HEK293 (cell line): ENCODE data around the gene ESPNL.
A peak's percentile ranks its signal among the peaks of the same experiment; 100 is the strongest.

ENCODE experiments used
- CTCF ChIA-PET: fragments of 350-600 bp; formaldehyde crosslinking; extraction: SDS; loops from one replicate; lab custom pipeline; 2021; ENCODE audit warnings: antibody characterized with exemption; lab: Yijun Ruan, JAX
- POLR2A ChIA-PET: fragments of 300-600 bp; formaldehyde crosslinking; extraction: SDS; loops from one replicate; lab custom pipeline; 2020; ENCODE audit warnings: antibody characterized with exemption, inconsistent platforms; lab: Yijun Ruan, JAX
- H3K27ac ChIP-seq: fragments of 200-500 bp; sonication (Bioruptor generic); 2 replicates; pipeline ENCODE4 v1.5.1; 2014; ENCODE audit warnings: low read depth, low read length, control low read depth, inconsistent platforms; ENCODE audit errors: extremely low read depth
- H3K36me3 ChIP-seq, 2 experiments: fragments of 200-500 bp in 1 of 2; sonication (Bioruptor generic) in 1 of 2; 1 replicate in 1 of 2; 2 replicates in 1 of 2; pipeline ENCODE4 v1.5.1; 2014 to 2017; ENCODE audit warnings: inconsistent platforms in 2 of 2, low read length in 2 of 2; ENCODE audit not compliant: control insufficient read depth in 2 of 2, insufficient read depth in 1 of 2
- H3K4me1 ChIP-seq: fragments of 200-500 bp; sonication (Bioruptor generic); 2 replicates; pipeline ENCODE4 v1.5.1; 2014; ENCODE audit warnings: mild to moderate bottlenecking, low read length, inconsistent platforms; ENCODE audit not compliant: control insufficient read depth, insufficient read depth
- H3K4me3 ChIP-seq: 2 replicates; pipeline ENCODE4 v1.5.1; 2011; ENCODE audit warnings: low read depth, mild to moderate bottlenecking, control low read depth, low read length, moderate library complexity
- H3K9me3 ChIP-seq: fragments of 200-500 bp; sonication (Bioruptor generic); 2 replicates; pipeline ENCODE4 v1.5.1; 2014; ENCODE audit warnings: low read depth, low read length, inconsistent platforms; ENCODE audit not compliant: control insufficient read depth, insufficient read depth
- GLIS1 ChIP-seq: fragments of 450-650 bp; formaldehyde crosslinking; IDR thresholded peaks from 2 replicates; pipeline ENCODE4 v1.5.1; 2016; ENCODE audit warnings: missing biosample characterization, missing genetic modification characterization
- KLF1 ChIP-seq: fragments of 450-650 bp; formaldehyde crosslinking; IDR thresholded peaks from 2 replicates; pipeline ENCODE4 v1.5.1; 2016; ENCODE audit warnings: missing biosample characterization, missing genetic modification characterization
- KLF10 ChIP-seq: fragments of 450-650 bp; IDR thresholded peaks from 2 replicates; pipeline ENCODE4 v1.5.1; 2018; ENCODE audit warnings: missing biosample characterization, mild to moderate bottlenecking, missing genetic modification characterization
- SCRT2 ChIP-seq: fragments of 450-650 bp; formaldehyde crosslinking; IDR thresholded peaks from 2 replicates; pipeline ENCODE4 v1.5.1; 2016; ENCODE audit warnings: missing biosample characterization, missing genetic modification characterization
- TCF7L2 ChIP-seq: IDR thresholded peaks from 2 replicates; pipeline ENCODE4 v1.6.1; 2011; ENCODE audit warnings: low read depth, mild to moderate bottlenecking, inconsistent platforms, low read length, moderate library complexity, borderline replicate concordance
- WT1 ChIP-seq: fragments of 450-650 bp; formaldehyde crosslinking; IDR thresholded peaks from 2 replicates; pipeline ENCODE4 v1.5.1; 2016; ENCODE audit warnings: missing biosample characterization, missing genetic modification characterization
- ZBTB21 ChIP-seq: fragments of 450-650 bp; formaldehyde crosslinking; IDR thresholded peaks from 2 replicates; pipeline ENCODE4 v1.5.1; 2017; ENCODE audit warnings: missing biosample characterization, missing genetic modification characterization
- ZIC2 ChIP-seq: fragments of 450-650 bp; formaldehyde crosslinking; IDR thresholded peaks from 2 replicates; pipeline ENCODE4 v1.5.1; 2016; ENCODE audit warnings: missing biosample characterization, missing genetic modification characterization
- ZNF24 ChIP-seq: fragments of 450-650 bp; formaldehyde crosslinking; IDR thresholded peaks from 2 replicates; pipeline ENCODE4 v1.5.1; 2016; ENCODE audit warnings: missing biosample characterization, missing genetic modification characterization
- ZNF292 ChIP-seq: fragments of 450-650 bp; formaldehyde crosslinking; IDR thresholded peaks from 2 replicates; pipeline ENCODE4 v1.5.1; 2016; ENCODE audit warnings: low read depth, missing biosample characterization, missing genetic modification characterization, borderline replicate concordance
- ZNF530 ChIP-seq: fragments of 450-650 bp; formaldehyde crosslinking; IDR thresholded peaks from 2 replicates; pipeline ENCODE4 v1.5.1; 2016; ENCODE audit warnings: low read depth, missing biosample characterization, missing genetic modification characterization
- ZNF558 ChIP-seq: fragments of 450-650 bp; formaldehyde crosslinking; IDR thresholded peaks from 2 replicates; pipeline ENCODE4 v1.5.1; 2016; ENCODE audit warnings: missing biosample characterization, missing genetic modification characterization
- ZNF610 ChIP-seq: fragments of 450-650 bp; formaldehyde crosslinking; IDR thresholded peaks from 2 replicates; pipeline ENCODE4 v1.5.1; 2016; ENCODE audit warnings: missing biosample characterization, missing genetic modification characterization, borderline replicate concordance
- ZNF664 ChIP-seq: fragments of 450-650 bp; formaldehyde crosslinking; IDR thresholded peaks from 2 replicates; pipeline ENCODE4 v1.5.1; 2016; ENCODE audit warnings: missing biosample characterization, missing genetic modification characterization
- ZNF707 ChIP-seq: fragments of 450-650 bp; formaldehyde crosslinking; IDR thresholded peaks from 2 replicates; pipeline ENCODE4 v1.5.1; 2016; ENCODE audit warnings: missing biosample characterization, missing genetic modification characterization
- ZNF768 ChIP-seq: fragments of 450-650 bp; formaldehyde crosslinking; IDR thresholded peaks from 2 replicates; pipeline ENCODE4 v1.5.1; 2018; ENCODE audit warnings: missing biosample characterization, mild to moderate bottlenecking, missing genetic modification characterization
- ZNF785 ChIP-seq: fragments of 450-650 bp; formaldehyde crosslinking; IDR thresholded peaks from 2 replicates; pipeline ENCODE4 v1.5.1; 2016; ENCODE audit warnings: missing biosample characterization, missing genetic modification characterization
- TF ChIP-seq, protein P1 (sequence below): fragments of 450-650 bp; formaldehyde crosslinking; IDR thresholded peaks from 2 replicates; pipeline ENCODE4 v1.5.1; 2016; ENCODE audit warnings: missing biosample characterization, missing genetic modification characterization
- TF ChIP-seq, protein P2 (sequence below): fragments of 450-650 bp; formaldehyde crosslinking; IDR thresholded peaks from 2 replicates; pipeline ENCODE4 v1.5.1; 2016; ENCODE audit warnings: missing biosample characterization, missing genetic modification characterization

Gene ESPNL

DNA sequence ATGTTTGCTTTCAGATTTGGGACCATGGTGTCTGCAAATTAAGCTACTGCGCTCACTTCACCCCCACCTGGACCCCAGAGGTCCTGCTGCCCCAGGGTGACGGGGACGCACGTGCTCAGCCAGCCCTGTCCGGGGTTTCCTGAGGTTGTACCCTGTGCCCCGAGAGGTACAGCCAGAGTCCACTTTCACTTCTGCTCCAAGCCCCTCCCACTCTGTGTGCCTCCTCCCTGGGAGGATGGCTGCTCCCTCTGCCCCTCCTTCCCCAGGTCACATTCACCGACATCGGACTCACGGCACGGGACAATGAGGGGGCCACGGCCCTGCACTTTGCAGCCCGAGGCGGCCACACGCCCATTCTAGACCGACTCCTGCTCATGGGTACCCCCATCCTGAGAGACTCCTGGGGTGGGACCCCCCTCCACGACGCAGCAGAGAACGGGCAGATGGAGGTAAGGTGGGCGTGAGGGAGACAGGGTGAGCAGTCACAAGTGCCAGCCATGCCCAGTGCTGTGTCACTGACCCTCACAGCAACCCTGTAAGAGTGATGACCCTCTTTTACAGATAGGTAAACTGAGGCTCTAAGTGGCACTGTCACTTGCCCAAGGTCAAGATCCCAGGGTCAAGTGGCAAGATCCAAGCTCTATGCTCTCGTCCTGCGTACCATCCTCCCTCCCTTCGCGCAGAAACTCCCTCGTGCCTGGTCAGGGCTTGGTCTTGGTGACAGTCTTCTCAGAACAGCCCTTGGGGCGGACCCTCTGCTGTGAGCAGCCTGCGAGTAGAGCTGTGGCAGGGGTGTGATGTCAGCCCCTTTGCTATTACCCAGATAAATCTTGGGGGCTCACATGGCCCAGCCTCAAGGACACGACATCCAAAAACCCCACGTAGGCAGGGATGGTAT, 7.6 kb downstream of the ESPNL start:
- no peaks in the 10 kb centered on the region for H3K36me3 ChIP-seq
- POLR2A ChIA-PET, result no interaction called here
- no peak overlapping the region for H3K4me3 ChIP-seq
- TF ChIP-seq TCF7L2, result no peak
- TF ChIP-seq ZNF610 (tag by site-specific recombination), result no peak
- TF ChIP-seq ZNF530 (tag by site-specific recombination), result no peak
- TF ChIP-seq ZNF664, result no peak
- TF ChIP-seq ZNF768 (tag by site-specific recombination), result no peak
- TF ChIP-seq, all 188 proteins: peak for 0
- no peaks in the 10 kb centered on the region for H3K9me3 ChIP-seq
- no peak overlapping the region for H3K27ac ChIP-seq
- H3K4me1 ChIP-seq, result no peaks in the 10 kb centered on the region
- CTCF ChIA-PET, result interaction anchor here (0.6 kb wide), 3 partner anchors 9 to 117 kb away, joined by 3 to 5 read pairs (median 3); no protein-coding TSS in a partner anchor

DNA sequence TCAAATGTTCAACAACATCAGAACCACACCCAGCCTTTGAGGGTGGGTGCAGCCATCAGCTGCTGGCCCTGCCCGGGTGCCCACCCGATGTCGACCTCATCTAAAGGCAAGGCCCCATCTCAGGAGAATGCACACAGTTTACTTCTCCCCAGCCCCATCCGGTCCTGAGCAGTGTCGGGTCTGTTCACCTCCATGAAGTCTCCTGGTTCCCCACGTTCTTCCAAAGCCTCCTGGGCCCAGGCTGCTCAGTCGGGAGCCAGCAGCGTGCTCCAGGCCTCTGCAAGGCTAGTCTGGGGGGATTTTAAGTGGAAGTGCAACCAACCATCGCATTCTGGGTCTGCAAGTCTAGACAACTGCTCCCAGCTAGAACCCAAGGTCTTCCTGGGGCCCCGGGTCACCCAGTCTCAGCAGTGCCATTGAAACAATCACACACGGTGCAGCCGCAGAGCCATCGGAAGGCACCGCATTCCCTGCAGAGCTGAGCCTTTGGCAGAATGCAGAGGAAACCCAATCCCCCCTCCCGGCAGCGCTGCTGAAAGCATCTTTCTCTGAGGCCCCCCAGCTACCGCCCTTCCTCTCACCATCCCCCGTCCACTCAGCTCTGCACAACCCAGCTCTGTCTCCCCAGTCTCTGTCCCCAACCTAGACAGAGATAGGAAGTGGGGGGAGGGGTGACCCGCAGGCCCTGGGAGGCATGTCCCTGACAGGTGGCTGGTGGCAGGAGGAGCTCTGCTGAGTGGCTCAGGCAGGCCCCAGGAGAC, 8.5 kb downstream of the ESPNL start:
- H3K4me3 ChIP-seq, result no peak overlapping the region
- no peak overlapping the region for H3K27ac ChIP-seq
- no peaks in the 10 kb centered on the region for H3K4me1 ChIP-seq
- H3K36me3 ChIP-seq, result no peaks in the 10 kb centered on the region
- ChIA-PET CTCF (interaction anchor here (0.6 kb wide), 3 partner anchors 10 to 52 kb away, joined by 3 read pairs; no protein-coding TSS in a partner anchor), POLR2A (no interaction called here)
- H3K9me3 ChIP-seq, result no peaks in the 10 kb centered on the region
- TF ChIP-seq SCRT2 (tag by site-specific recombination), result peak; percentile 36; the same call in 1 of the 2 replicates
- TF ChIP-seq ZNF707 (tag by site-specific recombination), result no peak
- no peak for TF ChIP-seq ZNF292 (tag by site-specific recombination)
- TF ChIP-seq ZNF24 (tag by site-specific recombination), result no peak
- peak; percentile 40 for TF ChIP-seq ZIC2 (tag by site-specific recombination)
- no peak for TF ChIP-seq KLF10 (tag by site-specific recombination)
- no peak for TF ChIP-seq ZNF785 (tag by site-specific recombination)
- no peak for TF ChIP-seq ZBTB21 (tag by site-specific recombination)
- TF ChIP-seq, protein P1, sequence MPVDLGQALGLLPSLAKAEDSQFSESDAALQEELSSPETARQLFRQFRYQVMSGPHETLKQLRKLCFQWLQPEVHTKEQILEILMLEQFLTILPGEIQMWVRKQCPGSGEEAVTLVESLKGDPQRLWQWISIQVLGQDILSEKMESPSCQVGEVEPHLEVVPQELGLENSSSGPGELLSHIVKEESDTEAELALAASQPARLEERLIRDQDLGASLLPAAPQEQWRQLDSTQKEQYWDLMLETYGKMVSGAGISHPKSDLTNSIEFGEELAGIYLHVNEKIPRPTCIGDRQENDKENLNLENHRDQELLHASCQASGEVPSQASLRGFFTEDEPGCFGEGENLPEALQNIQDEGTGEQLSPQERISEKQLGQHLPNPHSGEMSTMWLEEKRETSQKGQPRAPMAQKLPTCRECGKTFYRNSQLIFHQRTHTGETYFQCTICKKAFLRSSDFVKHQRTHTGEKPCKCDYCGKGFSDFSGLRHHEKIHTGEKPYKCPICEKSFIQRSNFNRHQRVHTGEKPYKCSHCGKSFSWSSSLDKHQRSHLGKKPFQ, result no peak
- TF ChIP-seq KLF1 (tag by site-specific recombination), result peak; percentile 97
- peak; percentile 97 for TF ChIP-seq GLIS1
- no peak for TF ChIP-seq ZNF768 (tag by site-specific recombination)
- TF ChIP-seq, protein P2, sequence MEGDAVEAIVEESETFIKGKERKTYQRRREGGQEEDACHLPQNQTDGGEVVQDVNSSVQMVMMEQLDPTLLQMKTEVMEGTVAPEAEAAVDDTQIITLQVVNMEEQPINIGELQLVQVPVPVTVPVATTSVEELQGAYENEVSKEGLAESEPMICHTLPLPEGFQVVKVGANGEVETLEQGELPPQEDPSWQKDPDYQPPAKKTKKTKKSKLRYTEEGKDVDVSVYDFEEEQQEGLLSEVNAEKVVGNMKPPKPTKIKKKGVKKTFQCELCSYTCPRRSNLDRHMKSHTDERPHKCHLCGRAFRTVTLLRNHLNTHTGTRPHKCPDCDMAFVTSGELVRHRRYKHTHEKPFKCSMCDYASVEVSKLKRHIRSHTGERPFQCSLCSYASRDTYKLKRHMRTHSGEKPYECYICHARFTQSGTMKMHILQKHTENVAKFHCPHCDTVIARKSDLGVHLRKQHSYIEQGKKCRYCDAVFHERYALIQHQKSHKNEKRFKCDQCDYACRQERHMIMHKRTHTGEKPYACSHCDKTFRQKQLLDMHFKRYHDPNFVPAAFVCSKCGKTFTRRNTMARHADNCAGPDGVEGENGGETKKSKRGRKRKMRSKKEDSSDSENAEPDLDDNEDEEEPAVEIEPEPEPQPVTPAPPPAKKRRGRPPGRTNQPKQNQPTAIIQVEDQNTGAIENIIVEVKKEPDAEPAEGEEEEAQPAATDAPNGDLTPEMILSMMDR, result no peak
- no peak for TF ChIP-seq WT1
- no peak for TF ChIP-seq ZNF558 (tag by site-specific recombination)
